ENCODE data around the gene TOM1L1. TPM values are rescaled to one million over a fixed set of nuclear protein-coding genes. Genes with fewer than 3 reads are reported as not detected.
"Not testable (repeated sequence)": the region's sequence is repeated elsewhere in the genome, so short reads cannot be mapped to it uniquely, and the experiment has no call there.

TOM1L1 gene
- polyA plus RNA-seq, 1 experiment: 37.8 TPM

DNA sequence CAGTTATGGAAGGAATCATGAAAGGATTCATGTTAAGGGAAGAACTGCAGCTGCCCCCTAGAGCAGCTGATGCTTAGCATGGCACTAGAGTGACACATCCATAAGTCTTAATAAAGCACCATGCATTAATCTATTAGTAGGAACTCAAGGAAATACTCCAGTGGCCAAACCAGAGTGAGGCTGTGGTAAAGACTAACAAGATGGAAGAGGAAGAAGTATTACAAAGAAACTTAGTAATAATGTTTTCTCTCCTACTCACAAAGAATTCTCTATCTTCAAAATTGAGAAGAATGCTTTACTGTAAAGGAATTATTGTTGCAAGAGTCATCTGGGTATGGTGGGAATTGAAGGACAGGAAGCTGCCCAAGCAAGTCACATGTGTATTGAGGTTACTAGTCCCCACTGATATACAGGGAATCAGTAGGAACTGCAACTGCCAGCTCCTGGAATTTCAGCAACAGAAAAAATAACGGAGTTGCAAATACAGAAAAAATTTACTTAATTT lies 29.9 kb upstream of the TOM1L1 start:
- TF ChIP-seq, protein P1, sequence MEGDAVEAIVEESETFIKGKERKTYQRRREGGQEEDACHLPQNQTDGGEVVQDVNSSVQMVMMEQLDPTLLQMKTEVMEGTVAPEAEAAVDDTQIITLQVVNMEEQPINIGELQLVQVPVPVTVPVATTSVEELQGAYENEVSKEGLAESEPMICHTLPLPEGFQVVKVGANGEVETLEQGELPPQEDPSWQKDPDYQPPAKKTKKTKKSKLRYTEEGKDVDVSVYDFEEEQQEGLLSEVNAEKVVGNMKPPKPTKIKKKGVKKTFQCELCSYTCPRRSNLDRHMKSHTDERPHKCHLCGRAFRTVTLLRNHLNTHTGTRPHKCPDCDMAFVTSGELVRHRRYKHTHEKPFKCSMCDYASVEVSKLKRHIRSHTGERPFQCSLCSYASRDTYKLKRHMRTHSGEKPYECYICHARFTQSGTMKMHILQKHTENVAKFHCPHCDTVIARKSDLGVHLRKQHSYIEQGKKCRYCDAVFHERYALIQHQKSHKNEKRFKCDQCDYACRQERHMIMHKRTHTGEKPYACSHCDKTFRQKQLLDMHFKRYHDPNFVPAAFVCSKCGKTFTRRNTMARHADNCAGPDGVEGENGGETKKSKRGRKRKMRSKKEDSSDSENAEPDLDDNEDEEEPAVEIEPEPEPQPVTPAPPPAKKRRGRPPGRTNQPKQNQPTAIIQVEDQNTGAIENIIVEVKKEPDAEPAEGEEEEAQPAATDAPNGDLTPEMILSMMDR (IDR thresholded peaks at IDR 0.05; ENCODE audit: low read depth, low read length): no peak
- ChIA-PET CTCF (no interaction called here), POLR2A (interaction anchor here (0.7 kb wide), 1 partner anchor 16 kb away, joined by 3 read pairs; no protein-coding TSS in a partner anchor)
- Histone ChIP-seq H3K27ac (ENCODE audit: low read depth, low read length) (no peak overlapping the region), H3K9me3 (ENCODE audit: control insufficient read depth, insufficient read depth, low read length) (no peaks in the 10 kb centered on the region), H3K27me3 (ENCODE audit: control insufficient read depth, insufficient read depth, low read length) (no peaks in the 10 kb centered on the region), H3K4me3 (ENCODE audit: low read depth, low read length) (no peak overlapping the region)
- DNase-seq (ENCODE audit: low read depth, low spot score): no peak

DNA sequence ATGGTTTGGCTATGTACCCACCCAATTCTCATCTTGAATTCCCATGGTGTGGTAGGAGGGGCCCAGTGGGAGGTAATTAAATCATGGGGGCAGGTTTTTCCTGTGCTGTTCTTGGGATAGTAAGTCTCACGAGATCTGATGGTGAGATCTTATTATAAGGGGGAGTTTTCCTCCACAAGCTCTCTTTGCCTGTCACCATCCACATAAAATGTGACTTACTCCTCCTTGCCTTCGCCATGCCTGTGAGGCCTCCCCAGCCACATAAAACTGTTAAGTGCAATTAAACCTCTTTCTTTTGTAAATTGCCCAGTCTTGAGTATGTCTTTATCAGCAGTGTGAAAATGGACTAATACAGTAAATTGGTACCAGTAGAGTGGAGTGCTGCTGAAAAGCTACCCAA lies 24.7 kb upstream of the TOM1L1 start:
- POLR2A ChIA-PET: not testable (repeated sequence)

DNA sequence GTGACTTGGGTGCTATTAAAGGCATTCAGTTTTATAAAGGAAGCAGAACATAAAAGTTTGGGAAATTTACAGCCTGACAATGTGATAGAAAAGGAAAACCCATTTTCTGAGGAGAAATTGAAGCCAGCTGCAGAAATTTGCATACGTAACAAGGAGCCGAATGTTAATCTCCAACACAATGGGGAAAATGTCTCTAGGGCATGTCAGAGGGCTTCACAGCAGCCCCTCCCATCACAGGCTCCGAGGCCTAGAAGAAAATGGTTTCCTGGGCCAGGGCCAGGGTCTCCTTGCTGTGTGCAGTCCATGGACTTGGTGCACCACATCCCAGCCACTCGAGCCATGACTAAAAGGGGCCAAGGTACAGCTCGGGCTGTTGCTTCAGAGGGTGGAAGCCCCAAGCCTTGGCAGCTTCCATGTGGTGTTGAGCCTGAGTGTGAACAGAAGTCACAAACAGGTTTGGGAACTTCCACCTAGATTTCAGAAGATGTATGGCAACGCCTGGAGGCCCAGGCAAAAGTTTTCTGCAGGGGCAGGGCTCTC lies 23.9 kb upstream of the TOM1L1 start:
- TF ChIP-seq, protein P1 (IDR thresholded peaks at IDR 0.05; ENCODE audit: low read depth, low read length): no peak
- Histone ChIP-seq H3K9me3 (ENCODE audit: control insufficient read depth, insufficient read depth, low read length) (no peaks in the 10 kb centered on the region), H3K27ac (ENCODE audit: low read depth, low read length) (no peak overlapping the region), H3K4me3 (ENCODE audit: low read depth, low read length) (no peak overlapping the region), H3K27me3 (ENCODE audit: control insufficient read depth, insufficient read depth, low read length) (no peaks in the 10 kb centered on the region)
- ChIA-PET CTCF (no interaction called here), POLR2A (no interaction called here)
- no peak for DNase-seq (ENCODE audit: low read depth, low spot score)

More for the DNA sequence above, 24.7 kb upstream of the TOM1L1 start:
- H3K9me3 ChIP-seq (ENCODE audit: control insufficient read depth, insufficient read depth, low read length); DNase-seq (ENCODE audit: low read depth, low spot score); H3K27me3 ChIP-seq (ENCODE audit: control insufficient read depth, insufficient read depth, low read length); H3K27ac ChIP-seq (ENCODE audit: low read depth, low read length); CTCF ChIA-PET; H3K4me3 ChIP-seq (ENCODE audit: low read depth, low read length): not testable (repeated sequence)

DNA sequence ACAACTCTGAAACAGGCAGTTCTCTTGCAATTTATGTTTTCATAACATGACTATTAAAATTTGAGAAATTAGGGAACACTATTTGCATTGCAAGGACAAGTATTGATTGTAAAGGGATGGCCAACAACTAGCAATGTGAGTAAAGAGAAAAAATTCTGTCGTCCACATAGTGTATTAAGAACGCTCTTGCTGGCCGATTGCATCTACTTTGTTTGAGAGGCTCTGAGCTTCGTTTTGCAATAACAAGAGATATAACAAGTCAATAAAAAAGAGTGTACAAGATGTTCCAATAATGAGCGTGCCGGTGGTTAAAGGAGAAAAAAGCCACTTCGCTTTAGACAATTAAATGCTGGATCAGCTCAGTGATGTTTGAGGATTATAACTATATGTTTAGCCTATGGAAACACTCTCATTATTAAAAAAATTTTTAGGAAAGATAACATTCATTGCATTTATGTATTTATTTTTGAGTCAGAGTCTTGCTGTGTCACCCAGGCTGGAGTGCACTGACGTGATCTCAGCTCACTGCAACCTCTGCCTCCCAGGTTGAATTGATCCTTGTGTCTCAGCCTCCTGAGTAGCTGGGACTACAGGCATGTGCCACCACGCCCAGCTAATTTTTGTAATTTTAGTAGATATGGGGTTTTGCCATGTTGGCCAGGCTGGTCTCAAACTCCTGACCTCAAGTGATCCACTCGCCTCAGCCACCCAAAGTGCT lies 19.2 kb upstream of the TOM1L1 start:
- POLR2A ChIA-PET: no interaction called here
- no peak for DNase-seq (ENCODE audit: low read depth, low spot score)
- no peak overlapping the region for H3K4me3 ChIP-seq (ENCODE audit: low read depth, low read length)
- no peaks in the 10 kb centered on the region for H3K9me3 ChIP-seq (ENCODE audit: control insufficient read depth, insufficient read depth, low read length)
- TF ChIP-seq, protein P1 (IDR thresholded peaks at IDR 0.05; ENCODE audit: low read depth, low read length): no peak
- no peak overlapping the region for H3K27ac ChIP-seq (ENCODE audit: low read depth, low read length)
- no peaks in the 10 kb centered on the region for H3K27me3 ChIP-seq (ENCODE audit: control insufficient read depth, insufficient read depth, low read length)
- CTCF ChIA-PET: interaction anchor here (0.5 kb wide), 1 partner anchor 19 kb away, joined by 6 read pairs; the partner anchor contains the start of gene TOM1L1

DNA sequence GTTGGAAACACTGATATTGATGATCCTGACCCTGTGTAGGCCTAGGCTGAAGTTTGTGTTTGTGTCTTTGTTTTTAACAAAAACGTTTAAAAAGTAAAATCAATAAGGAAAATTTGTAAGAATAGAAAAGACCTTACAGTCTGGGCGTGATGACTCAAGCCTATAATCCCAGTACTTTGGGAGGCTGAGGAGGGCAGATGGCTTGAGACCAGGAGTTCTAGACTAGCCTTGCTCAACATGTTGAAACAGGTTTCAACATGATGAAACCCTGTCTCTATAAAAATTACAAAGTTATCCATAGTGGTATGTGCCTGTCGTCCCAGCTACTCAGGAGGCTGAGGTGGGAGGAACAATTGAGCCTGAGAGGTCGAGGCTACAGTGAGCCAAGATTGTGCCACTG lies 18.3 kb upstream of the TOM1L1 start:
- H3K9me3 ChIP-seq (ENCODE audit: control insufficient read depth, insufficient read depth, low read length): no peaks in the 10 kb centered on the region
- DNase-seq (ENCODE audit: low read depth, low spot score): no peak
- no peak overlapping the region for H3K27ac ChIP-seq (ENCODE audit: low read depth, low read length)
- no peaks in the 10 kb centered on the region for H3K27me3 ChIP-seq (ENCODE audit: control insufficient read depth, insufficient read depth, low read length)
- TF ChIP-seq, protein P1 (IDR thresholded peaks at IDR 0.05; ENCODE audit: low read depth, low read length): no peak
- ChIA-PET POLR2A (no interaction called here), CTCF (no interaction called here)
- no peak overlapping the region for H3K4me3 ChIP-seq (ENCODE audit: low read depth, low read length)
